GM21786 (cell line): ENCODE results near the gene LYPD3.
"Not testable (repeated sequence)": the region's sequence is repeated elsewhere in the genome, so short reads cannot be mapped to it uniquely, and the experiment has no call there.

Source experiments
- ATAC-seq: cut with Tn5 transposase; IDR thresholded peaks from one replicate; pipeline ENCODE4 v1.9.1; 2021; ENCODE audit not compliant: unreplicated experiment

LYPD3 gene

GRCh38 chr19:43462785-43463380 lies 2.5 kb downstream of the LYPD3 start:
- no peak for ATAC-seq

GRCh38 chr19:43462383-43462782 lies 3.0 kb downstream of the LYPD3 start:
- no peak for ATAC-seq

DNA sequence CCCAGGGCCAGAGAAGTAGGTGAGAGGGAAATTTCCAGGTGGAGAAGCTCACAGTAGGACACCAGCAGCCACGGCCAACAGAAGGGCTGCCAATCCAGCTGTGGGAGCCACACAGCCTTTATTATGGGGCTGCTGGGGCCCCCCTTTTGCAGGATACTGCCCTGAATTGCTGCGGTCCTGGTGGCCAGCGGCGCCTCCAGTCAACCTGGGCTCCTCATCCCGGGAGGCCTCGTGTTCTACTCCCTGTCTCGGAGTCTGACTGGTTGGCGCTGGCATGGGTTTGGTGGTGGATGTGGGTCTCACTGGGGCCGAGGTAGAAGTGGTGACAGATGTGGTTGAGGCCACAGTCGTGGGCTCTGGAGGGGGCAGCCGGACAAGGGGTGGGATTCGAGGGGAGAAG lies 4.1 kb downstream of the LYPD3 start:
- no peak for ATAC-seq

DNA sequence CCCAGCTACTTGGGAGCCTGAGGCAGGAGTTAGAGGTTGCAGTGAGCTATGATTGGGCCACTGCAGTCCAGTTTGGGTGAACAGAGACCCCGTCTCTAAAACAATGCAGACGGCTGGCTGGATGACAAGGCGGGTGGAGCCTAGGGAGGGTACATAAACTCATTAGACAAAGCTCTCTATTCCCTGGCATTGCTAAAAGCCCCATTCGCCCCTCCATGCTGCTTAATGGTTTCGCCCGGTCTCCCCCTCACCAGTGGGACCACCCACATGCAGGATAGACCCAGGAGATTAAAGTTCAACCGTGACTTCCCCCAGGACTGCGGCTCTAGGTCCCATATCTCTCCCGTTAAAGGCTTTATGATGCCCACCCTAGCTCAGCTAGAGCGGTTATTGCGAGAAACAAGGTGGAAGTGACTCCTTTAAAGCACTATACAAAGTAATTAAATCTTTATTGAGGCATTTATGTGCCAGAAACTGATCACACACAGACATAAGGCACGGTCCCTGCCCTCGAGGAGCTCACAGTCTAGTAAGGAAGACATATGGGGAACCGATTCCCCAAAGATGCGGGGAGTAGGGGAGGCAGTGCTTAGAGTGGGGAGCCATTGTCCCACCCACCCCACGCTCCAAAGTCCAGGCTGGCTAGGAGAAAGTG lies 4.9 kb downstream of the LYPD3 start:
- no peak for ATAC-seq

GRCh38 chr19:43457809-43458208 lies 7.6 kb downstream of the LYPD3 start:
- ATAC-seq = no peak

DNA sequence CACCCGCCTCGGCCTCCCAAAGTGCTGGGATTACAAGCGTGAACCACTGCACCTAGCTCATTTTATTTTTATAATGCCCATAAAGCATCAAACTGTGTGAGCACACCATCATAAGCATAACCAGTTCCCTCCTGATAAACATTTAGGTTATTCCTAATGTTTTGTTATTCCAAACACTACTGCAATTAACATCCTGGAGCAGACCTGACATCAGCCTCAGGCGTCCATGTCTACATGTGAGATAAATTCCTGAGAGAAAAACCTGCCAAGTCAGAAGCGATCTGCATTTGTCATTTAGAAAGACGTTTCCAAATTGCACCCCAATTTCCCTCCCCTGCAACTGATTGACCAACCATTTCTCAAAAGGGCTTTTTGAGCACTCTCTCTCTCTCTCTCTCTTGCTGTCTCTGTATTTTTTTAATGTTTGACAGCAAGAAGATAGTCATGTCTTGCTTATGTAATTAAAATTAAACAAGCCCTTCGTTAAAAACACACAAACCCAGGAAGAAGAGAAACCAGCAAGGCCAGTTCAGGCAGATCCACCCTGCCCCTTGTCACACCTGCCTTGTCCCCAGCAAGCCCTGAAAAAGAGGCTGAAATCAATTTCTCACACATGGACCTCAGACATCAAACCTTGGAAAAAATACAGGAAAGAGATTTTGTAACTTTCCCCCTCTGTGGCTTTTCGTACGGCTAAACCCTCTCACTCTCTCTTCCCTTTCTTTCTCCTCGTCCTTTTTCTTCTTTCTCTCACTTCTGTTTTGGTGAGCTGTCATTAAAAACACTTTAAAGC lies 9.9 kb downstream of the LYPD3 start:
- ATAC-seq = no peak

DNA sequence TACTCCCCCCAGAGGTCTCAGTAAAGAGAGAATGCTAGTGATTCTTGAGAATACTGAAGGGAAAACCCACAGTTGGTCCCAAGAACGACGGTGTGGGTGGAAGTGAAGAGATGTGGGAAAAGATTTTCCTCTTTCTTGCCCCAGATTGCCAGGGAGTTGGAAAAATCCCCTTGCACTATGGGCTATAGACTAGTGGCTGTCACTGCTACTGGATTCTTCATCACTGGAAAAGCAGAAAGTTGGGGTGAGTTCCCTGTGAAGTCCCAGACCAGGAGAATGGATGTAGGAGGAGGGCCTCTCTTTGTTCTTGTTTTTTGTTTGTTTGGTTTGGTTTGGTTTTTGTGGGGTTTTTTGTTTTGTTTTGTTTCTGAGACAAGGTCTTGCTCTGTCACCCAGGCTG lies 11.4 kb downstream of the LYPD3 start:
- no peak for ATAC-seq

- ATAC-seq = no peak
Measured at GRCh38 chr19:43452582-43452981, 12.8 kb downstream of the LYPD3 start.

DNA sequence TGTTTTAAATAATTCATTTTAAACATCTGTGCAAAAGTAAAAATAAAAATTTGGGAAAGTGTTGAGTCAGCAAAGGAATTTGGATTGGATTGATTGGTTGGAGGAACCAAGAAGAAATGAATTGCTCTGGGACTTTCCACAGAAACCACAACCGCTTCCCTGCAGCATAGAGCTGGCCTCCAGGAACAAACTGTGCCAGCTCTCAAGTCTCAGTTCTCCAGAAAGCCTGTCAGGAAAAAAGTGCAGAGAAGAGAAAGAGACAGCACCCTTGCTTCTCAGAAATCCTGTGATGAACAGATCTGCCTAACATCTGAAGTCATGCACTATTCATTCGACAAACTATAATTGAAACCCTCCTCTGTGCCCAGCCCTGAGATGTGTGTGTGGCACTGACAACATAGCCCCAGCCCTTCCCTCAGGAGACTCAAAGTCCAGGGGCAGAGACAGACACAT lies 14.8 kb downstream of the LYPD3 start:
- no peak for ATAC-seq

- no peak for ATAC-seq
Measured at GRCh38 chr19:43447655-43448054, 17.8 kb downstream of the LYPD3 start.

DNA sequence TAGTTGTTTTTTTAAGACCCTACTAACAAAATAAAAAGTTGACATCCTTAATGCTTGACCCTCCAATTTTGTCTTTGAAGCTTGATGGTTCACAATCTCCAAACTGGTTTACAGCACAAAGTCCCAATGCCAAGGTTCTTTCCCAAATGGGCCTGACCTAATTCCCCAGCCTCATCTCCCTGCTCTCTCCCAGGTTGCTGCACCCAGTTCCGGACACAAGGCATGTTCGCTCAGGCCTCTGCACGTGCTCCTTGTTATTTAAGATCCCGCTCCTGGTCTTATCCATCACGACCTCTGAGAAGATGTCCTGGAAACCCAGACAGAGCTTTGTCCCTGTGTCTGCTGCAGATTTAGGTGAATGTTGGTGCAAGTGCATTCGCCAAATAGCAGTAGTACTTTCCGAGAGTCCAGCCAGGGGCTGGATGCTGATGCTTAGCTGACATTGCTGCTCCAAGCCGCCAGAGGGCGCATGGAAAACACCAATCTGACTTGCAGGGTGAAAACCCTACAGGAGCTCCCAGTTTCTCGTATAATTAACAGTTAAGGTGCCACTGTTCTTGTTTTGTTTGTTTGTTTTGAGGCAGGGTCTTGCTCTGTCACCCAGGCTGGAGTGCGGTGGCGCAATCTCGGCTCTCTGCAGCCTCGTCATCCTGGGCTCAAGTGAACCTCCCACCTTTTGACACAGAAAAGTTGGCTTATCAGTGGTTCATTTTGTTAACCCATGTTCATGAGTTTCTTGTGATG lies 18.5 kb downstream of the LYPD3 start:
- no peak for ATAC-seq

GRCh38 chr19:43445426-43445825 lies 20.0 kb downstream of the LYPD3 start:
- no peak for ATAC-seq

- ATAC-seq = no peak
Measured at GRCh38 chr19:43444531-43445287, 20.7 kb downstream of the LYPD3 start.

DNA sequence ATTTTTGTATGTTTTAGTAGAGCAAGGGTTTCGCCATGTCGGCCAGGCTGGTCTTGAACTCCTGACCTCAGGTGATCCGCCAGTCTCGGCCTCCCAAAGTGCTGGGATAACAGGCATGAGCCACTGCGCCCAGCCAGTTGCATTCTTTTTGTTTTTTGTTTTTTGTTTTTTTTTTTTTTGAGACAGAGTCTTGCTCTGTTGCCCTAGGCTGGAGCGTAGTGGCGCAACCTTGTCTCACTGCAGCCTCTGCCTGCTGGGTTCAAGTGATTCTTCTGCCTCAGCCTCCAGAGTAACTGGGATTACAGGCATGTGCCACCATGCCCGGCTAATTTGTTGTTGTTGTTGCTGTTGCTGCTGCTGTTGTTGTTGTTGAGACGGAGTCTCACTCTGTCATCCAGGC lies 21.3 kb downstream of the LYPD3 start:
- ATAC-seq = not testable (repeated sequence)

DNA sequence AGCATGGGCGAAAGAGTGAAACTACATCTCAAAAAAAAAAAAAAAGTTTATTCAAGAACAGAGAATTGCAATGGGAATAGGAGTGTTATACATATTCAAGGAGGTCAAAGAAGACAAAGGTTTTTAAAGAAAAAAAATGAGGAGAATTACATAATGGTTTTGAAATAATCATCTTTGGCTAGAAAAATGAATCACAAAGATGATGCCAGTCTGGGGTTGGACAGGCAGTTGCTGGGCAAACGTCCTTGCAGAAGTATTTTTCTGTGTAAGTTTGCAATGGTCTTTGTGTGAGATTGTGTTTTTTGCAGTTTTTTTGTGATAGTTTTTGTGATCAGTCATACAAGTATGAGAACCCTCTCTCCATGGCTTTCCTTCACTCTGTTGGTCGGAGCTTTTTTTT lies 23.7 kb downstream of the LYPD3 start:
- no peak for ATAC-seq

DNA sequence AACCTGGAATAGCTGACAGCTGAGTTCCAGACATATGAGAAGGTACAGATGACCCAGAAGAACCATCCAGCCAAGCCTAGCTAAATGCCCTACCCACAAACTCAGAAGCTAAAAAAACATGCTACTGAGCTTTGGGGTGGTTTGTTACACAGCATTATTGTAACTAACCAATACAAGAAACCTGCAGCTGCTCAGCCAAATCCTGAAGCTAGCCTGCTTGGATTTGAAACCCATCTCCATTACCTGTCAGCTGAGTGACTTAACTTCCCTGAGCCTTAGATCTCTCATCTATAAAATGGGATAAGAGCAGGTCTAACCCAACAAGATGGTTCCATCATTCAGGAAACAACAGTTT lies 25.7 kb downstream of the LYPD3 start:
- no peak for ATAC-seq

DNA sequence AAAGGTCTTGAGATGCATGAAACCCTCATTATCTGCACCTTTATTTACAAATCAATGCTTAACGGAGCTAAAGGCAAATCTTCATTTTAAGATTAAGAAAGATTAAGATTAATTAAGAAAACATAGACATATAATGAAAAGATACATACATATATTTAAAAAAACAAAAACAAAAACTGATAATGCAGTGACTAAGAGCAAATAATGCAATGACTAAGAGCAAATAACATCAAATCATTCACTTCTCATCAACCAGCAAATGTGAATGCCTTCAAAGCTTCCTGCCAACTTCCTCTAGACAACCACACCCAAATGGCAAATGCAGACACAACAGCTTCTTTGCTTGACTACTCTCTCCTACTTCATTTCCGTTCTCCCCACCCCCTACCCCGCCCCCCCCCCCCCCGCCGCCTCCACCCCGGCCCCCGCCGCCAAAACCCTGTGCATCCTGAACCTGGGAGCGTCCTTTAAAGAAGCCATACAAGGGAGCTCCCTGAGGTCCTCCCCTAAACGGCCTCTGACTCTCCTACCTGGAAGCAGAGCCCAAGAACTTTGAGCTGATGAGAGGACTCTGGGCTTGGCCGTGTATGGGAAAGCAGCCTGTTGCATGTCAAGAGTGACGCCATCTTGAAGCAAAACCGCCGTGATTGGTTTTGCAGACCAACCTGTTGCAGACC lies 26.2 kb downstream of the LYPD3 start:
- no peak for ATAC-seq

DNA sequence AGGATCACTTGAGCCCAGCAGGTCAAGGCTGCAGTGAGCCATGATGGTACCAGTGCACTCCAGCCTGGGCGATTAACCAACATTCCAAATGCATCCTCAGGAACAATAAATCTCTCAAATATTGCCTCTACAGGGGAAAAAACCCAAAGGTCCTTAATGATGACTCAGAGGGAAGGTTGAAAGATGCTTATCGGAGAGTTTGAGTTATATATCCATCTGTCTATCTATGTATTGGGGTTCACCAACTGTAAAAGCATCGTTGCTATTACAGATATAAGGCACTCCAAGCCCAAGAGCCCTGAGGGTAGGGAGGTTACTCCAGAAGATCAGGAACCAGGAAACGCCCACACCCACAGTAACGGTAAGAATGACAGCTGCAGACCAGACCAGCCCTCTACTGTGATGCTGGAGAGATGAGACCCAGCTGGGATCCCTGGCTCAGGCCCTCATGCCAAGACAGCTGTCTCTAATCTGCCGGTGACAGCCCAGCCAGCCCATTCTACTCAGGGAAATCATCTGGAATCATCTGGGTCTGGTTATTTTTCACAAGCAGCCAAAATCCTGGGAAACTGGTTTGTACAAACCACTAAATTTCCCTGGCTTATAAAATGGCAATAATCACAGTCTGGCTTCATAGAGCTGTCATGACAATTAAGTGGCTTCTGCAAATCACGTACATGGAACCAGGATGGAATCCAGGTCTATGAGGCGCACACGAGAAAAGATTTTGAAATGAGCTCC lies 26.9 kb downstream of the LYPD3 start:
- no peak for ATAC-seq

DNA sequence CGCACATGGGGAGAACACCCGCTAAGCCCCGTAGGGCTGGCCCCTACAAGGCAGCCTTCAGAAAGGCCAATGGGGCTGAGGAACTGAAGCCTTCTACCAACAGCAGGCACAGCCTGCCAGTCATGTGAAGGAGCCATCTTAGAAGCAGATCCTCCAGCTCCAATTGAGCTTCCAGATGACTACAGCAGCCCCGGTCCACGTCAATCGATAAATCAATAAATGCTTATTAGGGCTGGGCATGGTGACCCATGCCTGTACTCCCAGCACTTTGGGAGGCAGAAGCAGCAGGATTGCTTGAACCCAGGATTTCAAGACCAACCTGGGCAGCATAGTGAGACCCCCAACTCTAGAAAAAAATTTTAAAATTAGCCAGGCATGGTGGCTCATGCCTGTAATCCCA lies 27.7 kb downstream of the LYPD3 start:
- no peak for ATAC-seq

GRCh38 chr19:43437284-43437683 lies 28.1 kb downstream of the LYPD3 start:
- not testable (repeated sequence) for ATAC-seq
